Neural cell (in vitro differentiated cells): ENCODE measurements around the gene KLHL30. TPM values are rescaled to one million over a fixed set of nuclear protein-coding genes. Genes with fewer than 3 reads are reported as not detected.

ENCODE experiments used
- H2AFZ ChIP-seq: fragments of 200-600, 300-800 bp; sonication (generic), shearing (Covaris generic); 2 replicates; pipeline ENCODE4 v1.6.0; 2014; ENCODE audit warnings: low read depth, mild to moderate bottlenecking, antibody characterized with exemption, low read length, moderate library complexity
- H3F3A ChIP-seq: fragments of 200-600 bp; shearing (Covaris generic); 2 replicates; pipeline ENCODE4 v1.6.1; 2016; ENCODE audit warnings: mild to moderate bottlenecking, moderate library complexity, mixed read lengths, antibody characterized with exemption, low read length; ENCODE audit not compliant: insufficient read depth, poor library complexity, severe bottlenecking
- H3K27ac ChIP-seq: fragments of 200-600, 300-800 bp; sonication (generic), shearing (Covaris generic); 2 replicates; pipeline ENCODE4 v1.5.1; 2014; ENCODE audit warnings: mild to moderate bottlenecking, low read length, moderate library complexity
- H3K27me3 ChIP-seq: fragments of 300-800, 200-600 bp; sonication (generic), shearing (Covaris generic); 2 replicates; pipeline ENCODE4 v1.6.0; 2014; ENCODE audit warnings: mild to moderate bottlenecking, low read depth, low read length, moderate library complexity; ENCODE audit not compliant: insufficient read depth
- H3K36me3 ChIP-seq: fragments of 300-800, 200-600 bp; sonication (generic), shearing (Covaris generic); 2 replicates; pipeline ENCODE4 v1.5.1; 2014; ENCODE audit warnings: mild to moderate bottlenecking, antibody characterized with exemption, low read length, moderate library complexity; ENCODE audit not compliant: insufficient read depth
- H3K4me2 ChIP-seq: fragments of 300-800, 200-600 bp; sonication (generic), shearing (Covaris generic); 2 replicates; pipeline ENCODE4 v1.6.0; 2014; ENCODE audit warnings: mild to moderate bottlenecking, low read length
- H3K4me3 ChIP-seq: fragments of 300-800, 200-600 bp; sonication (generic), shearing (Covaris generic); 2 replicates; pipeline ENCODE4 v1.5.1; 2014; ENCODE audit warnings: mild to moderate bottlenecking, low read length, moderate library complexity
- H3K79me2 ChIP-seq: fragments of 200-600 bp; shearing (Covaris generic); replicated peaks from 2 replicates; pipeline ENCODE4 v1.6.0; 2014; ENCODE audit warnings: mild to moderate bottlenecking, low read length, moderate library complexity; ENCODE audit not compliant: insufficient read depth
- H3K9ac ChIP-seq: fragments of 300-800, 200-600 bp; sonication (generic), shearing (Covaris generic); 2 replicates; pipeline ENCODE4 v1.6.1; 2016; ENCODE audit warnings: mild to moderate bottlenecking, low read length, mixed read lengths
- H3K9me2 ChIP-seq: fragments of 200-600 bp; shearing (Covaris generic); 2 replicates; pipeline ENCODE4 v1.6.1; 2016; ENCODE audit warnings: mild to moderate bottlenecking, low read length, mixed read lengths; ENCODE audit not compliant: insufficient read depth
- H3K9me3 ChIP-seq: fragments of 200-600, 300-800 bp; sonication (generic), shearing (Covaris generic); 2 replicates; pipeline ENCODE4 v1.6.1; 2016; ENCODE audit warnings: mild to moderate bottlenecking, mixed run types, low read length, moderate library complexity, mixed read lengths
- H4K20me1 ChIP-seq: fragments of 200-600 bp; shearing (Covaris generic); 2 replicates; pipeline ENCODE4 v1.6.1; 2016; ENCODE audit warnings: mild to moderate bottlenecking, mixed run types; ENCODE audit not compliant: insufficient read depth
- CTCF ChIP-seq: fragments of 450-650 bp; IDR thresholded peaks from 2 replicates; pipeline ENCODE4 v1.5.1; 2014; ENCODE audit warnings: antibody characterized with exemption, mild to moderate bottlenecking, moderate library complexity; ENCODE audit not compliant: poor library complexity, severe bottlenecking
- EP300 ChIP-seq: fragments of 450-650 bp; conservative IDR thresholded peaks from 2 replicates; pipeline ENCODE4 v1.6.1; 2014; ENCODE audit warnings: antibody characterized with exemption, mild to moderate bottlenecking, moderate library complexity; ENCODE audit not compliant: poor library complexity, severe bottlenecking
- EZH2 ChIP-seq: fragments of 200-600, 300-800 bp; shearing (Covaris generic), sonication (generic); IDR thresholded peaks from 2 replicates; pipeline ENCODE4 v1.6.1; 2014; ENCODE audit warnings: antibody characterized with exemption, low read length, borderline replicate concordance, mild to moderate bottlenecking; ENCODE audit not compliant: insufficient read depth, poor library complexity, severe bottlenecking
- MXI1 ChIP-seq: fragments of 450-650 bp; conservative IDR thresholded peaks from 2 replicates; pipeline ENCODE4 v1.6.1; 2014; ENCODE audit warnings: antibody characterized with exemption, mild to moderate bottlenecking; ENCODE audit not compliant: poor library complexity, severe bottlenecking
- POLR2AphosphoS5 ChIP-seq: IDR thresholded peaks from 2 replicates; pipeline ENCODE4 v1.6.1; 2012
- RAD21 ChIP-seq: fragments of 450-650 bp; conservative IDR thresholded peaks from 2 replicates; pipeline ENCODE4 v1.6.1; 2014; ENCODE audit warnings: antibody characterized with exemption, mild to moderate bottlenecking, moderate library complexity
- REST ChIP-seq: IDR thresholded peaks from 2 replicates; pipeline ENCODE4 v1.6.1; 2012; ENCODE audit warnings: borderline replicate concordance
- SMC3 ChIP-seq: fragments of 450-650 bp; conservative IDR thresholded peaks from 2 replicates; pipeline ENCODE4 v1.6.1; 2014; ENCODE audit warnings: antibody characterized with exemption, mild to moderate bottlenecking, moderate library complexity; ENCODE audit not compliant: poor library complexity
- TAF1 ChIP-seq: IDR thresholded peaks from 2 replicates; pipeline ENCODE4 v1.6.1; 2012; ENCODE audit warnings: low read depth
- polyA plus RNA-seq: library from polyadenylated mRNA; depleted of rRNA; stranded (reverse); fragments of >200 nt; gene quantifications from 2 replicates; pipeline ENCODE4 v1.2.3, GENCODE V29; 2014

Gene KLHL30
- polyA plus RNA-seq, 1 donor from 2014 or later = not detected

DNA sequence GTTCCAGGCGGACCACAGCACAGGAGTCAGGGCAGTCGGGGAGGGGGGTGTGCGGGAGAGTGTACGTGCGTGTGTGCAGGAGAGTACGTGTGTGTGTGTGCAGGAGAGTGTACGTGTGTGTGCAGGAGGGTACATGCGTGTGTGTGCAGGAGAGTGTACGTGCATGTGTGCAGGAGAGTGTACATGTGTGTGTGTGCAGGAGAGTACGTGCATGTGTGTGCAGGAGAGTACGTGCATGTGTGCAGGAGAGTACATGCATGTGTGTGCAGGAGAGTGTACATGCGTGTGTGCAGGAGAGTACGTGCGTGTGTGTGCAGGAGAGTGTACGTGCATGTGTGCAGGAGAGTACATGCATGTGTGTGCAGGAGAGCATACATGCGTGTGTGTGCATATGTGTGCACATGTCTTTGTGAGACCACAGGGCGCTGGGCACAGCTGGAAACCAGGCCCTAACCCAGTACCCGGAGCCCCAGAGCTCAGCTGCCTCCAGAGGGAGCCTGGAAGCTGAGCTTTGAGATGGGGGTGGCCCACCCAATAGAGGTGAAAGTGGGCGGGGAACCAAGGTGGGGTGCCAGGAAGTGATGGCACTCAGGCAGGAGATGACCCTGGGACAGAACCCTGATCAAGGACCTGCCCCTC lies 13.9 kb upstream of the KLHL30 start:
- Histone ChIP-seq H3K4me3 (no peak overlapping the region), H3K36me3 (no peaks in the 10 kb centered on the region), H3K27me3 (no peaks in the 10 kb centered on the region), H3K9me2 (no peaks in the 10 kb centered on the region), H3K4me2 (no peak overlapping the region), H3K9me3 (no peaks in the 10 kb centered on the region), H3K9ac (no peak overlapping the region), H3K79me2 (no peaks in the 10 kb centered on the region), H3F3A (no peaks in the 10 kb centered on the region), H4K20me1 (no peaks in the 10 kb centered on the region), H2AFZ (no peak overlapping the region), H3K27ac (no peak overlapping the region)
- TF ChIP-seq SMC3 (no peak), REST (no peak), MXI1 (no peak), CTCF (no peak), EZH2 (no peak), TAF1 (no peak), POLR2AphosphoS5 (no peak)

DNA sequence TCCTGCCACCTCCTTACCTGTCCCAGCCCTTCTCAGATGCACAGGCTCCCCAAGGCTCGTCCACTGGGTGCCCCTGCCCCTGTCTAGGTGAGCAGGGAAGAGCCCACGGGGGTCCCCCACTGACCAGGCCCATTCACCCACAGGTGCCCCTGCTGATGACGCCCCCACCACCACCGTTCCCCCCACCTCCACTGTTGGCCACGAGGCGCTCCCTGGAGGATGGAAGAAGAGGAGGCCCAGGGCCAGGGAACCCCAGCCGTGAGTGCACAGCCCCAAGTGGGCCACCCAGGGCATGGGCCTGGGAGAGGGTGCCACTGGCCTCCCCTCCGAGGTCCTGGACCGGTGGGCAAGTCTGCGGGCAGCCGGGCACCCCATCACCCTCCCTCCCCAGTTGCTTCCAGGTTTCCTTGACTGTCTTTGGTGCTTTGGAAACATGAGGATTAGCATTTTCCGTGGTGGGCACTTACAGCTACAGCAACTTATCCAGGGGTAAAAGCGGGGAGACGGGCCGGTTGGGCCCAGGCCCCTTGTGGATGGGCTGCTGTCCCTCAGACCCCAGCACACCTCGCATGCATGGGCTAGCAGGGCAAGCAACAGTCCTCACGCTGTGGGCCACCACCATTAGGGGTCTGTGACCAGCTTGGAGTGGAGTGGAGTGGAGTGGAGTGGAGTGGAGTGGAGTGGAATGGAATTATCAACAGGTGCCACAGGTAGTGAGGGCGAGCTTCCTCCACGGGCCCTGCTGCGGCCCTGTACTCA lies 13.2 kb upstream of the KLHL30 start:
- no peaks in the 10 kb centered on the region for H3K79me2 ChIP-seq
- H3K27me3 ChIP-seq = no peaks in the 10 kb centered on the region
- no peak overlapping the region for H3K4me3 ChIP-seq
- no peaks in the 10 kb centered on the region for H3K9me3 ChIP-seq
- no peak for TF ChIP-seq POLR2AphosphoS5
- no peaks in the 10 kb centered on the region for H3K9me2 ChIP-seq
- H3K27ac ChIP-seq = no peak overlapping the region
- H3K36me3 ChIP-seq = no peaks in the 10 kb centered on the region
- H3K9ac ChIP-seq = no peak overlapping the region
- H3F3A ChIP-seq = no peaks in the 10 kb centered on the region
- H3K4me2 ChIP-seq = no peak overlapping the region
- H4K20me1 ChIP-seq = no peaks in the 10 kb centered on the region
- no peak overlapping the region for H2AFZ ChIP-seq

DNA sequence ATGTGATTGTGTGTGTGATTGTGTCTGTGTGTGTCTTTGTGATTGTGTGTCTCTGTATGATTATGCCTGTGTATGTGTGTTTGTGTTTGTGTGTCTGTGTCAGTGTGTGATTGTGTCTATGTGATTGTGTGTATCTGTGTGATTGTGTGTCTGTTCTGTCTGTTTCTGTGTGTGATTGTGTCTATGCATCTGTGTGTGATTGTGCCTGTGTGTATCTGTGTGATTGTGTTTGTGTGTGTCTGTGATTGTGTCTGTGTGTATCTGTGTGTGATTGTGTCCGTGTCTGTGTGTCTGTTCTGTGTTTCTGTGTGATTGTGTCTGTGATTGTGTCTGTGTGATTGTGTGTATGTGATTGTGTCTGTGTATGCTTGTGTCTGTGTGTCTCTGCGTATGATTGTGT lies 12.1 kb upstream of the KLHL30 start:
- Histone ChIP-seq H3K79me2 (no peaks in the 10 kb centered on the region), H3K9ac (no peak overlapping the region), H3K36me3 (no peaks in the 10 kb centered on the region), H4K20me1 (no peaks in the 10 kb centered on the region), H3K9me3 (no peaks in the 10 kb centered on the region), H3K27me3 (no peaks in the 10 kb centered on the region), H3F3A (no peaks in the 10 kb centered on the region), H3K4me3 (no peak overlapping the region), H3K27ac (no peak overlapping the region), H3K9me2 (no peaks in the 10 kb centered on the region), H3K4me2 (no peak overlapping the region), H2AFZ (no peak overlapping the region)
- TF ChIP-seq EP300 = no peak
- no peak for TF ChIP-seq REST
- no peak for TF ChIP-seq SMC3
- no peak for TF ChIP-seq RAD21
- no peak for TF ChIP-seq CTCF
- TF ChIP-seq EZH2 = no peak
- TF ChIP-seq TAF1 = no peak
- no peak for TF ChIP-seq MXI1
- TF ChIP-seq POLR2AphosphoS5 = no peak
